GM19193 (cell line): Measurements from ENCODE around the gene TCF15.

Source experiments
- POLR2A ChIP-seq: IDR thresholded peaks from 4 replicates; pipeline ENCODE4 v1.6.1; 2011; ENCODE audit not compliant: insufficient read depth, insufficient read length; ENCODE audit errors: extremely low read depth

TCF15 gene

DNA sequence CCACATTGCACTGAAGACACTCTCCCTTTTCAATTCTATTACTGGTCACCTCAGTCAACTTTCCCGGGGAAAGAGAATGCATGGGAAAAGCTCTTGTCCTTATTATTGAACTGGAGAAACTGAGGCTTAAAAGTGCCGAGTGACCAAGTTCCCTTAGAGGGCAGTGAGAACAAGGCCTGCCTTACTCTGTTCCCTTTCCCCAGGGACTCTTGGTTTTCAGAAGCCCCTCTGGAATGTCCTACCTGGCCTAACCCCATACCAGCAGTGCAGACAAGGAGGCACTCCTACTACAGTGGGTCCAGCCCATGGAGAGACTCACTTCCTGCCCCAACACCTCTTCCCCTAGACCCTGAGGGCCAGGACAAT lies 36.7 kb upstream of the TCF15 start:
- no peak for TF ChIP-seq POLR2A

DNA sequence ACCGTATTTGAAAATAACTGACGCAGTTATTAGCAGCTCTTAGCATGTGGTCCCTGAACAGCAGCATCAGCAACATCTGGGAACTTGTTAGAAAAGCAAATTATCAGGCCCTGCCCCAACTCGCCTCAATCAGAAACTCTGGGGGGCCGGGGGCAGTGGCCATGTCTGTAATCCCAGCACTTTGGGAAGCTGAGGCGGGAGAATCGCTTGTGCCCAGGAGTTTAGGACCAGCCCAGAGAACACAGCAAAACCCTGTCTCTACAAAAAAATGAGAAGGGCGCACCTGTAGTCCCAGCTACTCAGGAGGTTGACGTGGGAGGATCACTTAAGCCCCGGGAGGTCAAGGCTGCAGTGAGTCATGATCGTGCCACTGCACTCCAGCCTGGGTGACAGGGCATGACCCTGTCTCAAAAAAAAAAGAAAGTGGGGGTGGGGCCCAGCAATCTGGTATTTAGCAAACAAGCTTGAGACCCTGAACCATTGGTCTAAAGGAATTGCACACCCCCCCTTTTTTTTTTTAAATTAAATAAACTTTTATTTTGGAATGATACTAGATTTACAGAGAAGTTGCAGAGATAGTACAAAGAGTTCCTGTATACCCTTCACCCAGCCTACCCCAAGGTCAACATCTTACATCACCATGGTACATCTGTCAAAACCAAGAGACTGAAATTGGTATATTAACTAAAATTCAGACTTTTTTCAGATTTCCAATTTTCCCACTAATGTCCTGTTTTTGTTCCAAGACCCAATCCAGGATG lies 36.2 kb upstream of the TCF15 start:
- TF ChIP-seq POLR2A: no peak

DNA sequence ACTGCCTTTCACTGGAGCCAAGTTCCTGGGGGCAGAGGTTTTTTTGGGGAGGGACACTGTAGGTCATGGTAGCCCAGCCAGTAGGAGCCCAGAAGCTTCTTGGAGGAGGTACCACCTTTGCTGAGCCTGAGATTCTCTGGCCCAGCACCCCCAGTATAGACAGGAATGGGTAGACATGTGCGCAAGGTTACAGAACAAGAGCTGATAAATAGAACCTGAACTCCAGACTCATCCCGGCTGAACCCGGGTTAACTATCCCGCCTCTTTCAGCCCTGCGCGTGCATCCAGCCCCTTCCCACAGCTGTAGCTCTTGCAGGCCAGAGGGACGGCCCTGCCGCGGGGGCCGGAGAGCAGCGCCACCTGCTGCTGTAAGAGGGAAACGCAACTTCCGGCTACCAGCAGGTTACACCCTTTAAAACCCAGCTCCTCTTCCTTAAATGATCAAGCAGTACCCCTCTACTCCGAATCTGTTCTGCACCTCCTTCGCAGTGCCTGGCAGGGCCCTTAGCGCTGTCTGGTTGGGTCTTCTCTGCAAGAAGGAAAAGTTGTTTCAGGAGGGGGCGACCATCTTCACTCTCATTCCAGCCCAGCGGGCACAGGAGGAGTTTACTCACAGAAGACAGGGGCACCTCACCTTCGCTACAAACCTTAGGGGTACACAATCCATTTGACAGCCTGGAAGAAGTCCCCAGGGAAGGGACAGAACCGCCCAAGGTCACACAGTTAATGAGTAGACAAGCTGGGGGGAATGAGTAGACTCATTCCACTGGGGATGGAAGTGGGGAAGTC lies 35.4 kb upstream of the TCF15 start:
- TF ChIP-seq POLR2A: no peak

DNA sequence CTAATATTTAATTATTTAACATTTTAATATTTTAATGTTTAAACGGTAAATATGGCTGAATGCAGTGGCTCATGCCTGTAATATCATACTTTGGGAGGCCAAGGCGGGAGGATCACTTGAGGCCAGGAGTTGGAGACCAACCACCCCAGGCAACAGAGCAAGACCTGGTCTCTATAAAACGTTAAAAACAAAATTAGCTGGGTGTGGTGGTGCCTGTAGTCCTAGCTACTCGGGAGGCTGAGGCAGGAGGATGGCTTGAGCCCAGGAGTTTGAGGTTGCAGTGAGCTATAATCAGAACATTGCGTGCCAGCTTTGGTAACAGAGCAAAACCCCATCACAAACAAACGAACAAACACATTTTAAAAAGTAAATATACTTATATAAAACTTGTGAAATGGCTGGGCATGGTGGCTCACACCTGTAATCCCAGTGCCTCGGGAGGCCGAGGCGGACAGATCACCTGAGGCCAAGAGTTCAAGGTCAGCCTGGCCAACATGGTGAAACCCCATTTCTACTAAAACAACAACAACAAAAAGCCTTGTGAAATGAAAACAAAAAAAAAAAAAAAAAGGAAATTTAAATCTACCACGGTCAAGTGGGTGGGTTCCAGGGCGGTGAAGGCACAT lies 34.7 kb upstream of the TCF15 start:
- TF ChIP-seq POLR2A: no peak

DNA sequence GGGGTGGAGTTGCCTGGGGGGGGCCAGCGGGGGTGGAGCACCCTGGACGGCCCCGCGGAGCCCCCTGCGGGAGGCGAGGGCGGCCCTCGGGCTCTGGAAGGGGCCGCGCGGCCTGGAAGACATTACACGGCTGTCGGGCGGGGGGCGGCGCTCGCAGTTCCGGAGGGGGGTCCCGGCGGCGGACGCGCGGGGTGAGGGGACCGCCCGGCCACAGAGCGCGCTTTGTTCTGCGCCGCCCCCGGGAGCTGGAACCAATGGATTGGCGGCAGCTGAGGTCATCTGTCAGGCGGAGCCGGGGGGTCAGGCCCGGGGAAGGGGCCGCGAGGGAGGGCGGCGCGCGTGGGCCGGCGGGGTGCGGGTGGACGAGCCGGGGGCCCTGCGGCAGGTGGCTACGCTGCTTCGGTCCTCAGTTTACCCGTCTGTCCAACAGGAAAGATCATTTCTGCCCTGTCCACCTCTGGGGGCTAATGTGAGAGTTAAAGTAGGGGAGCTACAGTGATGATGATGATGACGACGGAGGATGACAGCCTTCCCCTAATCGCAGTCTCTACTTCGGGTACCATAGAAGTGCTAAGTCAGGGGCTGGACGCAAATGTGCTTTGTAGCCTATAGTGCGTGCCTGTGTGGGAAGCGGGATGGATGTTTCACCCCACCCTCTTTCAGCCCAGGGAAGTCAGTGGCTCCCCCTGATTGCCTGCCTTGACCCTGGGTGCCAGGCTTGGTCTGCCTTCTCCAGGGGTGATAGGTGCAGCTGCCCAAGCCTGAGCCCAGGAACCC lies 32.5 kb upstream of the TCF15 start:
- no peak for TF ChIP-seq POLR2A

DNA sequence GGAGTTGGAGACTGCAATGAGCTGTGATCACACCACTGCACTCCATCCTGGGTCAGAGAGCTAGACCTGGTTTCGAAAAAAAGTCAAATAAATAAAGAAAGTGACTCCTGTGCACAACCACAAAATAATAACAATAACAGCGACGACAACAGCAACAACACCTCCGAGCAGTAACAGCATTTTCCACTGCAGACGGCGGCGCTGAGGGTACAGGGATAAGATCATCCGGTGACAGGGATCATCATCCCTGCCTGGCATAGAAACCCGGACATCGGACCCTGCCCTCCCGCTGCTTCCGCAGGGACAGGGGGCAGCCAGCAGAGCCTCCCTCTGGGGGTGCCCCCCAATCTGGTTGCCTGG lies 31.4 kb upstream of the TCF15 start:
- TF ChIP-seq POLR2A: no peak

DNA sequence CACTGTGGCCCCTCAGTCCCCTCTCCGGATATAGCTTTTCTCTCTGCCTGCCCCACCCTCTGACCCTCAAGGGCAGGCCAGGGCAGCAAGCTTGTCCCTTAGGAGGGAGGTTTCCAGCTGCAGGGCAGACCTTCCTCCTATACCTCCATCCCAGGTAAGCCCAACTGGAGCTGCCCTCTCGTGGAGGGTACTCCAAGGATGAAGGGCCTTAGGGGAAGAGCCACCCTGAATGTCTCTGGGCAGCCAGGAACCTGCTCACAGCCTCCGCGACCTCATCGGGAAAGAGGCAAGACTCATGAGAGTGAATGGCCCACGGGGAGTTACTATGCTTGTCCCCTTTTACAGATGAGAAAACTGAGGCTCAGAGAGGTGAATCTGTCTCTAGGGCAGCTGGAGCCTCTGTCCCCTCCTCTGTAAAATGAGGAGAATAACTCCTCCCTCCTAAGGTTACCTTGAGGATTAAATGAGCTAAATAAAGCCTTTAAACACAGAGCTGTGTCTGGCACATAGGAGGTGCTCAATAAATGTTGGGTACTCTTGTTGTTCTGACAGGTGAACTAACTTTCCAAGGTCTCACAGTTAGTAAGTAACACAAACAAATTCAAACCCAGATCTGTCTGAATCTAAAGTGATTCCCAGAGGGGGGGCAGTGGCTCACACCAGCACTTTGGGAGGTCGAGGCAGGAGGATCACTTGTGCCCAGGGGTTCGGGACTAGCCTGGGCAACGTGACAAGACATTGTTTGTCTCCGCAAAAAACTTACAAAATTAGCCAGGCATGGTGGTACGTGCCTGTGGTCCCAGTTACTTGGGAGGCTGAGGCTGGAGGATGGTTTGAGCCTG lies 30.8 kb upstream of the TCF15 start:
- no peak for TF ChIP-seq POLR2A

DNA sequence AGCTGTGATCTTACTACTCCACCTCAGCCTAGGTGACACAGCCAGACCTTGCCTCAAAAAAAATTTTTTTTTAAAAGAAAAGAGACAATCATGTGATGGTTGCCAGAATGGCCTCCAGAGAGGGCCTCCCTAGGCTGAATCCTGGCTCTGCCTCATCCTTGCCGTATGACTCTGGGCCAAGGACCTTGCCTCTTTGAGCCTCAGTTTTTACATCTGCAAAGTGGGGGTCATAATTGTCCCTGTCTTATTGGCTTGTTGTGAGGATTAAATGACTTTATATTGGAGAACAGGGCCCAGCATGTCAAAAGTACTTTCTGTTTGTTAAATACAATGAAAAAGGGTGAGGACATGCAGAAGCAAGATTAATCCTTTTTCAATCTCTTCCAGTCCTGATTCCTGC lies 28.5 kb upstream of the TCF15 start:
- no peak for TF ChIP-seq POLR2A

DNA sequence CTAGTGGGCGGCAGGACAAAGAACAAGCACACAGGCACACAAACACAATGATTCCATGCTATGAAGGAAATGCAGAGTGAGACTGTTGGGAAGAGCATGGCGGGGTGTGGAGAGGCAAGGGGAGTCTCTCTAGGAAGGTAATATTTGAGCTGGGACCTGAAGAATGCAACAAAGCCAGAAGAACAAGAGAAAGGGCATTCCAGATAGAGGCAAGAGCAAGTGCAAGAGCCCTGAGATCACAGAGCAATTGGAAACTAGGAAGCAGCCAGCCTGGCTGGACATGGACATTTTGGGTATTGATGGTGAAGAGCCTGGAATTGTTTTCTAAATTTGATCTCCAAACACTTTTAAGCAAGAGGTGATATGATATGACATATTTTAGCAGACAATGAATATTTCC lies 27.4 kb upstream of the TCF15 start:
- no peak for TF ChIP-seq POLR2A

DNA sequence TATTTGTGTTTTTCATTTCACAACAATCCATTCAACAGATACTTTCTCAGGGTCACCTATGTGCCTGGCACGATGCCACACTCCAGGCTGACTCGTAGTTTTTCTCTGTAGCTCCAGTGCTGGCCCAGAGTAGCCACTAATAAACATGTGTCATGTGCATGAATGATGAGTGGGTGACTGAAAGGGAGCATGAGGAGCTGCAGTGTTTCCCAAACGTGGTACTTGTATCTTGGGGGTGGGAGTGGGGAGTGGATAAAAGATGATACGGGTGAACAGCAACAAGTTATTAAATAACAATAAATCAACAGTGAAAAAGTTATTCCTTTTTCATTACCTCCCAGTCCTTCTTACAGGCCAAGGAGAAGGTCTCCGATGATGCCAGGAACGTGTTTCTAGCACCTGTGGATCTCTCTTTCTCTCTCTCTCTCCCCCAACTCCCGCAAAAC lies 25.8 kb upstream of the TCF15 start:
- no peak for TF ChIP-seq POLR2A

DNA sequence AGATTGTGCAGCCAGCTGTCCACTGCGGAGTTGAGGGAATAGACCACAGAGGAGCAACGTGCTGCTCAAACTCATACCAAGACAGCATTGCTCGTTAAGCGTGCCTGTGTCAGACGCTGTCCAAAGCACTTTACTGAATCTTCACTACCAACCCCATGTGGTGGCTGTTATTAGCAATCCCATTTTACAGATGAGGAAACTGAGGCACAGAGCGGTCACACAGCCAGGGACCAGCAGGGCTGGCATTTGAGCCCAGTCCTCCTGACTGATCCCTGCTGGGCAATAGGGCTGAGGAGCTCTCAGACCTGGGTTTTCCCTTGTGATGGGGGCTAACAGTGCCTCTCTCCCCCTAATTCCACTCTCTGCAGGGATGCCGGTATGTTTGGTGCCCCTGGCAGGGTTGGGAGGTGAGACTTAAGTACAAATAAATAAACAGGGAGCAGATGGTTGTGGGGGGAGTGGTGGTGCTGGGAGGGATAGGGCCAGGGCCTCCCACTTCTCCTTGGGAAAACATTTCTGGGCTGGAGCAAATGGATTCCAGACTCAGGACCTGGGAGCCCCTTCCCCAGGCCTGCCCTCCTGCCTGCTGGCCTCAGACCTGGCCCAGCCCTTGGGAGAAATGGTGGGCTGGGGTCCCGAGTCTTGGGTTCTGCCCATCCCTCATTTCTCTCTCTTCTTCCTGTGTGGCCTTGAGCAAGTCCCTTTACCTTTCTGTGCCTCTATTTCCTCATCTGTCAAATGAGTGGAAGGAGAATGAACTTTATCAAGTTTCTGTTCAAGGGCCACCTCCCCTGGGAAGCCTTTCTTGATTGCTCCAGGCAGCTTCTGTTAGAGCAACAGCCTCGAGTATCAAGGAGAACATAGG lies 25.2 kb upstream of the TCF15 start:
- no peak for TF ChIP-seq POLR2A

DNA sequence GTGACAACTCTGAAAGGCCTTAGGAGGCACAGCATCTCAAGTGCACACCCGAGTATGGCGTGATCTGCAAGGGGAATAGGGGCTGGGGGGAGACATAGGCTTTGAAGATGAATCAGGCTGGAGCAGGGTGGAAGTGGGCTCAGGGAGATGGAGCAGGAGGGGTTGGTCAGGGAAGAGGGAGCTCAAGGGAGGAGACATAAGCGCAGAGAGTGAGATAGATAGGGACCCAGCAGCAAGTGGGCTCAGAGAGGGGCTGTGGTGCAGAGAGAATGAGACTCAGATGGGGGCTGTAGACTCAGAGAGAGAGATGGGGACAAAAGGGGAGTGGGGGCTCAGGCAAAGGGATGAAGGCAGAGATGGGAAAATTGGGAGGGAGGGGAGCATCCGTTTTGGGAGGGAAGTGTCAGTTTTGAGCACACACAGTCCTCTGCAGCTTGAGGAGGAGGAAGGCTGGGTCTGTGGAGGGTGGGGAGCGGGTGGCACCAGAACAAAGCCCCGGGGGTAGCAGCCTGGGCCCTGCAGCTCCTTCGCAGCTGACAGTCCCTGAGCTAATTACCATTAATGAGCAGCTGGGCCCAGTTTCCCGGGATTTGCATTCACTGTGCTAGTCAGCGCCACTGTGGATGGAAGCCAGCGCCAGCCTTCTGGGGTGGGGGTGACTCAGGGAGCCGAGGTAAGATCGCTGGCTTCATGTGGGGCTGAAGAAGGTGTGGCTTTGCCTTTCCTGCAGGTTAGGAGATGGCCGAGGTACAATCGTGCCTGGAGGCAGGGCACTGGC lies 24.2 kb upstream of the TCF15 start:
- no peak for TF ChIP-seq POLR2A

DNA sequence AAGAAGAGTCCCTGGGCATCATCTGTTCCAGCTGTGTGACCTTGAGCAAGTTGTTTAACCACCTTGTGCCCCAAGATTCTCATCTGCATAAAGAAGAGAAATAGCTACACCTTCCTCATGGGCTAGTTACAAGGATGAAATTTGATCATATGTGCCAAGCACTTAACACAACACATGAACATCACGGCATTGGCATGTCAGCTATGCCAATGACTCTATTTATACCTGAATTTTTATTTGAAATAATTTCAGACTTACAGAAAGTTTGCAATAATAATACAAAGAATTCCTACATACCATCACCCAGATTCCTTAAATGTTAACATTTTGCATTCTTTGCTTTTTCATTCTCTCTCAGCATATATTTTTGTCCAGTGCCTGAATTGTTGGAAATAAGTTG lies 21.0 kb upstream of the TCF15 start:
- no peak for TF ChIP-seq POLR2A
